Breast epithelium (tissue), 4 donors: Measurements from ENCODE around the gene GIPC3. TPM values are rescaled to one million over a fixed set of nuclear protein-coding genes. Genes with fewer than 3 reads are reported as not detected.

ENCODE experiments used
- DNase-seq, 2 donors: peaks; one replicate each; pipeline ENCODE4 v3.0.0-alpha.2; 2019; ENCODE audit warnings: low spot score in 2 of 2
- H3K27ac ChIP-seq, 2 donors: fragments of 200-600 bp; sonication (generic) in 1 of 2; one replicate each; pipeline ENCODE4 v1.5.1; 2016 to 2019; ENCODE audit warnings: mild to moderate bottlenecking in 1 of 2
- H3K27me3 ChIP-seq, 2 donors: fragments of 200-600 bp; sonication (generic) in 1 of 2; one replicate each; pipeline versions ENCODE4 v1.5.1 to v1.6.0; 2017 to 2019; ENCODE audit warnings: control low read depth in 1 of 2, mild to moderate bottlenecking in 1 of 2
- H3K36me3 ChIP-seq: fragments of 200-600 bp; one replicate; pipeline ENCODE4 v1.5.1; 2019
- H3K4me1 ChIP-seq, 2 donors: fragments of 200-600 bp; sonication (generic); one replicate each; pipeline ENCODE4 v1.5.1; 2016 to 2019; ENCODE audit warnings: control low read depth in 1 of 2
- H3K4me3 ChIP-seq, 3 donors: fragments of 200-600 bp; sonication (generic); 1 replicate in 2 of 3; 2 replicates in 1 of 3; pipeline ENCODE4 v1.5.1; 2016 to 2019; ENCODE audit warnings: mild to moderate bottlenecking in 3 of 3, moderate library complexity in 2 of 3
- H3K9me3 ChIP-seq, 2 donors: fragments of 200-600 bp; sonication (generic) in 1 of 2; one replicate each; pipeline ENCODE4 v1.5.1; 2016 to 2019; ENCODE audit warnings: control low read depth in 1 of 2
- CTCF ChIP-seq, 3 donors: fragments of 450-650 bp; IDR thresholded peaks; one replicate each; pipeline ENCODE4 v1.5.1; 2016 to 2017; ENCODE audit warnings: antibody characterized with exemption in 3 of 3, mild to moderate bottlenecking in 3 of 3, moderate library complexity in 3 of 3
- POLR2A ChIP-seq: fragments of 450-650 bp; IDR thresholded peaks from one replicate; pipeline ENCODE4 v1.6.1; 2016; ENCODE audit warnings: antibody characterized with exemption, mild to moderate bottlenecking, moderate library complexity
- POLR2AphosphoS5 ChIP-seq, 3 donors: sonication (generic); formaldehyde crosslinking; IDR thresholded peaks; one replicate each; pipeline ENCODE4 v1.6.1; 2017; ENCODE audit warnings: antibody characterized with exemption in 3 of 3
- intact Hi-C: fragments of 100-400 bp; cut with DNase I; formaldehyde crosslinking; loops from one replicate; pipeline ENCODE4 v1.15.1; 2023; ENCODE audit warnings: low total_unique reads
- total RNA-seq, 3 donors: library from RNA; depleted of rRNA; stranded (reverse); fragments of >200 nt; gene quantifications; one replicate each; pipeline ENCODE4 v1.1.0, GENCODE V29; 2016

Gene GIPC3
- total RNA-seq, 3 donors from 2014 or later, result 0.29 to 0.66 (median 0.64) TPM

GRCh38 chr19:3618144-3618810 is 33.0 kb downstream of the GIPC3 start:
- DNase-seq, result no peak
- no peaks in the 10 kb centered on the region for H3K9me3 ChIP-seq
- intact Hi-C loops, result loop anchor here (5.0 kb wide), 1 partner anchor 71 kb away; no protein-coding TSS in a partner anchor
- TF ChIP-seq POLR2A (no peak), CTCF (IDR thresholded peaks at IDR 0.05) (peak; percentile 82 to 93 (median 84)), POLR2AphosphoS5 (IDR thresholded peaks at IDR 0.05) (no peak)
- H3K27ac ChIP-seq, result no peak overlapping the region
- H3K36me3 ChIP-seq, result peaks cover 4% of the 10 kb centered on the region
- no peaks in the 10 kb centered on the region for H3K27me3 ChIP-seq
- H3K4me3 ChIP-seq, result peak overlapping the region in 1 of 3 donors; percentile 39
- no peaks in the 10 kb centered on the region for H3K4me1 ChIP-seq

GRCh38 chr19:3618811-3619630 is 33.7 kb downstream of the GIPC3 start:
- no peaks in the 10 kb centered on the region for H3K4me1 ChIP-seq
- no peaks in the 10 kb centered on the region for H3K9me3 ChIP-seq
- DNase-seq, result no peak
- intact Hi-C loops, result loop anchor here (5.0 kb wide), 1 partner anchor 72 kb away; no protein-coding TSS in a partner anchor
- no peaks in the 10 kb centered on the region for H3K27me3 ChIP-seq
- no peak for TF ChIP-seq POLR2AphosphoS5 (IDR thresholded peaks at IDR 0.05)
- H3K27ac ChIP-seq, result no peak overlapping the region
- H3K36me3 ChIP-seq, result no peaks in the 10 kb centered on the region
- H3K4me3 ChIP-seq, result no peak overlapping the region

DNA sequence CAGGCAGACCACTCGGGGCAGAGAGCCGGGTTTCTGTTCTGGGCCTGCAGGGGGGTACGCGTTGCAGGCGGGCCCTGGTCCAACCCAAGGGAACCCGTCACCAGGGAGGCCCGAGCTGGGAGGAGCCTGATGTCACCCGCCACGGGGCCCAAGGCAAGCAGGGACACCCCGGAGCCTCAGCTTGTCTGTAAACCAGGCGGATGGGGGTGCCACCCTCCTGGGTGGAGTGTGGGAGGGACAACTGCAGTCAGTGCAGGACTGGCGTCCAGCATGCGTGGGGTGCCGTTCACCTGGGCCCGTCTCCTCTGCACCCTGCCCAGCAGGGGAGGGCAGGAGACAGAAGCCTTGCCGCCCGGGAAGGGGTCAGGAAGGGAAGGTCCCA is 34.3 kb downstream of the GIPC3 start:
- no peaks in the 10 kb centered on the region for H3K27me3 ChIP-seq
- intact Hi-C loops, result loop anchor here (5.0 kb wide), 1 partner anchor 72 kb away; no protein-coding TSS in a partner anchor
- no peak overlapping the region for H3K4me3 ChIP-seq
- no peaks in the 10 kb centered on the region for H3K36me3 ChIP-seq
- no peak overlapping the region for H3K27ac ChIP-seq
- TF ChIP-seq POLR2AphosphoS5 (IDR thresholded peaks at IDR 0.05) (no peak), POLR2A (no peak), CTCF (IDR thresholded peaks at IDR 0.05) (no peak)
- no peak for DNase-seq
- no peaks in the 10 kb centered on the region for H3K9me3 ChIP-seq
- no peaks in the 10 kb centered on the region for H3K4me1 ChIP-seq

DNA sequence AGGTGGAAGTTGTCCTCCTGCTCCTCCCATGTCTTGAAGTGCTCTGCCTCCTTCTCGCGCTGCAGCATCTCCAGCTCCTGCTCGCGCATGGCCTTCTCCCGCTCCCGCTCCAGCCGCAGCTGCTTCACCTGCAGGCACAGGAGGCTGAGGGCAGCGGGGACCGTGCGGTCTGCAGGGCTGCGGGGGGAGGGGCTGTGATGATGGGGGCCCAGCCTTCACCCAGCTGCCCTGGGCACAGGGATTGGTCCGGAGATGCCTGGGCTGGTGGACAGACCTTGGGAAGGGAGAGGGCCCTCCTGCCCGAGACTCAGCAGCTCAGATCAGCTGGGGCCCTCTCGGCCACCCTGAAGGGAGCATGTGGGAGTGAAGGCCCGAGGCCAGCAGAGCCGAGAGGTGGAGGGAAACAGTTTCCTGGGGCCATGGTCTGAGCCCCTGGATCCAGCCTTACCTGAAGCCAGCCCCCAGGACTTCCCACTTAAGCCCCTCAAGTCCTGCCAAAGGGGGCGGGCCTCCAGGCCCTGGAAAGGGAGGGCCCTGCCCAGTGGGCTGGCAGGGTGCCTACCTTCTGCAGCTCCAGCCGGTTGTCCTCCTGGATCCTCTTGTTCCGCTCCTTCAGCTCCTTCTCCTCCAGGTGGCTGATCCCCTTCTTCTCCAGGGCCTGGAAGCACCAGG is 35.0 kb downstream of the GIPC3 start:
- TF ChIP-seq CTCF (IDR thresholded peaks at IDR 0.05), result no peak
- TF ChIP-seq POLR2AphosphoS5 (IDR thresholded peaks at IDR 0.05), result no peak
- no peak for TF ChIP-seq POLR2A
- no peaks in the 10 kb centered on the region for H3K27me3 ChIP-seq
- H3K27ac ChIP-seq, result no peak overlapping the region
- H3K4me1 ChIP-seq, result peaks cover 0 to 4% of the 10 kb centered on the region in 2 donors
- H3K36me3 ChIP-seq, result no peaks in the 10 kb centered on the region
- intact Hi-C loops, result no loop called here
- no peak overlapping the region for H3K4me3 ChIP-seq
- DNase-seq, result no peak
- no peaks in the 10 kb centered on the region for H3K9me3 ChIP-seq

GRCh38 chr19:3620817-3621547 is 35.7 kb downstream of the GIPC3 start:
- Histone ChIP-seq H3K27me3 (no peaks in the 10 kb centered on the region), H3K27ac (no peak overlapping the region), H3K9me3 (no peaks in the 10 kb centered on the region), H3K4me1 (peaks cover 0 to 11% of the 10 kb centered on the region in 2 donors), H3K4me3 (no peak overlapping the region), H3K36me3 (no peaks in the 10 kb centered on the region)
- TF ChIP-seq POLR2AphosphoS5 (IDR thresholded peaks at IDR 0.05) (no peak), POLR2A (no peak), CTCF (IDR thresholded peaks at IDR 0.05) (no peak)
- intact Hi-C loops, result no loop called here
- no peak for DNase-seq
